Measurements from ENCODE around the gene ACIN1. TPM values are rescaled to one million over a fixed set of nuclear protein-coding genes. Genes with fewer than 3 reads are reported as not detected.

Gene ACIN1
- total RNA-seq, 1 experiment from 2014 or later = 179 TPM

DNA sequence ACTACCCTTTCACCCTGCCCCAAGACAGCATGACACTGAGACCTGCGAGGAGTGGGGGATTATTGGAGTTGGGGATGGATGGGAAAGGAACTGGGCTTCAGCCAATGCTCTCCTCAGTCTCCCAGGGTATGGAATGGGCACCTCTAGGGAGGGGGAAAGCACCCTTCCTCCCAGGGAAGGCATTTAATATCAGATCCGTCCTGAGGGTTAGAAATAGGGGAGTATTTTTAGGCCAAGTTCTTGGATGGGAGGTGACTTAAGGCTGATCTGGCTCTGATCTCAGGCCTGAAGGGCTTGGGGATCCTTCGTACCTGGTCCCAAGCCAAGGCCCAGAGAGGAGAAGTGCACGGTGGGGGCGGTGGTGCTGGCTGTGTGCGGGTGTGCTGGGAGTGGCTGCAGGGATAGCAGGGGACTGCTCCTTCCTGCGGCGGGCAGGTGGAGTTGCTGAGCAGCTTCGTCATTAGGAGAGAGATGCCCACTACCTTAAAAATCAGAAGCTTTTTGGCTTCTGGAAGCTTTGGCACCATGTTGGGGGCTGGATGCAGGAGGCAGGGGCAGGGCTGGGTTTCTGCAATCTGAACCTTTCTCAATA lies 31.1 kb upstream of the ACIN1 start:
- intact Hi-C loops (cut with micrococcal nuclease) = no loop called here
- H3K4me3 ChIP-seq (replicated peaks in 1 of 2; ENCODE audit: low read depth in 1 of 2, low read length in 2 of 2) = no peak overlapping the region
- no peaks in the 10 kb centered on the region for H4K20me1 ChIP-seq (ENCODE audit: insufficient read depth)
- H3K27ac ChIP-seq (ENCODE audit: low read depth, low read length) = no peak overlapping the region
- no peaks in the 10 kb centered on the region for H3K79me2 ChIP-seq (ENCODE audit: insufficient read depth, low read length)
- no peak for ATAC-seq
- no peak overlapping the region for H3K4me2 ChIP-seq (ENCODE audit: low read length)
- no peaks in the 10 kb centered on the region for H3K9me3 ChIP-seq (ENCODE audit: control insufficient read depth in 1 of 2, insufficient read depth in 1 of 2, low read depth in 1 of 2, low read length in 2 of 2)
- POLR2A ChIA-PET = interaction anchor here (0.6 kb wide), 1 partner anchor 243 kb away, joined by 3 read pairs; no protein-coding TSS in a partner anchor
- no peaks in the 10 kb centered on the region for H3K4me1 ChIP-seq (ENCODE audit: control insufficient read depth in 1 of 2, insufficient read depth in 2 of 2, low read length in 2 of 2)
- RAD21 ChIA-PET (ENCODE audit: low non-redundant PET in 1 of 2, low total read pairs in 2 of 2, uncharacterized antibody in 2 of 2, unreplicated experiment in 2 of 2) = no interaction called here
- CTCF ChIA-PET = interaction anchor here (2.1 kb wide), 1 partner anchor 59 kb away, joined by 5 read pairs; no protein-coding TSS in a partner anchor
- no peaks in the 10 kb centered on the region for H3K36me3 ChIP-seq (ENCODE audit: control insufficient read depth in 1 of 2, insufficient read depth in 2 of 2, low read length in 2 of 2)
- BruUV-seq (replicated peaks) = no TSS peak
- H3K9me2 ChIP-seq (ENCODE audit: insufficient read depth) = no peaks in the 10 kb centered on the region
- DNase-seq (ENCODE audit: low read depth, low spot score) = no peak
- no peaks in the 10 kb centered on the region for H3K27me3 ChIP-seq (ENCODE audit: insufficient read depth, low read length)
- TF ChIP-seq SRF (IDR thresholded peaks at IDR 0.05; ENCODE audit: low read depth) = no peak
- TF ChIP-seq EZH2phosphoT487 (IDR thresholded peaks at IDR 0.05; ENCODE audit: borderline replicate concordance) = no peak
- TF ChIP-seq TCF7L2 (IDR thresholded peaks at IDR 0.05; ENCODE audit: borderline replicate concordance, extremely low read depth, insufficient read depth, insufficient read length) = no peak
- TF ChIP-seq ZNF274 (IDR thresholded peaks at IDR 0.05; ENCODE audit: low read depth, low read length) = no peak
- no peak for TF ChIP-seq ZFX (IDR thresholded peaks at IDR 0.05)
- TF ChIP-seq FOSL1 (IDR thresholded peaks at IDR 0.05; ENCODE audit: low read depth) = no peak
- TF ChIP-seq MAX (IDR thresholded peaks at IDR 0.05) = no peak
- no peak for TF ChIP-seq ELF1 (IDR thresholded peaks at IDR 0.05; ENCODE audit: borderline replicate concordance, low read depth)
- no peak for TF ChIP-seq RAD21 (IDR thresholded peaks at IDR 0.05; ENCODE audit: low read depth)
- no peak for TF ChIP-seq POLR2AphosphoS5 (IDR thresholded peaks at IDR 0.05; ENCODE audit: low read depth, low read length)
- TF ChIP-seq POLR2A (IDR thresholded peaks at IDR 0.05; ENCODE audit: borderline replicate concordance, extremely low read depth, insufficient read depth, insufficient read length) = no peak
- no peak overlapping the region for H2AFZ ChIP-seq (ENCODE audit: low read depth, low read length, poor library complexity, severe bottlenecking)
- H3K9ac ChIP-seq (ENCODE audit: low read length) = no peak overlapping the region

- ChIA-PET RAD21 (ENCODE audit: low non-redundant PET in 1 of 2, low total read pairs in 2 of 2, uncharacterized antibody in 2 of 2, unreplicated experiment in 2 of 2) (no interaction called here), POLR2A (no interaction called here), CTCF (interaction anchor here (2.1 kb wide), 1 partner anchor 60 kb away, joined by 5 read pairs; no protein-coding TSS in a partner anchor)
- Histone ChIP-seq H3K27me3 (ENCODE audit: insufficient read depth, low read length) (no peaks in the 10 kb centered on the region), H3K9me3 (ENCODE audit: control insufficient read depth in 1 of 2, insufficient read depth in 1 of 2, low read depth in 1 of 2, low read length in 2 of 2) (no peaks in the 10 kb centered on the region), H3K4me1 (ENCODE audit: control insufficient read depth in 1 of 2, insufficient read depth in 2 of 2, low read length in 2 of 2) (no peaks in the 10 kb centered on the region), H3K9ac (ENCODE audit: low read length) (no peak overlapping the region), H3K79me2 (ENCODE audit: insufficient read depth, low read length) (no peaks in the 10 kb centered on the region), H3K4me3 (replicated peaks in 1 of 2; ENCODE audit: low read depth in 1 of 2, low read length in 2 of 2) (no peak overlapping the region), H3K27ac (ENCODE audit: low read depth, low read length) (no peak overlapping the region), H3K9me2 (ENCODE audit: insufficient read depth) (no peaks in the 10 kb centered on the region), H2AFZ (ENCODE audit: low read depth, low read length, poor library complexity, severe bottlenecking) (no peak overlapping the region), H4K20me1 (ENCODE audit: insufficient read depth) (no peaks in the 10 kb centered on the region), H3K36me3 (ENCODE audit: control insufficient read depth in 1 of 2, insufficient read depth in 2 of 2, low read length in 2 of 2) (no peaks in the 10 kb centered on the region), H3K4me2 (ENCODE audit: low read length) (no peak overlapping the region)
- intact Hi-C loops (cut with micrococcal nuclease) = no loop called here
- no peak for ATAC-seq
- DNase-seq (ENCODE audit: low read depth, low spot score) = no peak
- no TSS peak for BruUV-seq (replicated peaks)
- TF ChIP-seq CTCF (IDR thresholded peaks at IDR 0.05 in 2 of 3, conservative IDR thresholded peaks at IDR 0.05 in 1 of 3; ENCODE audit: borderline replicate concordance in 1 of 3, insufficient read depth in 1 of 3, low read depth in 2 of 3, low read length in 2 of 3) (no peak), EZH2 (IDR thresholded peaks at IDR 0.05) (no peak), SP1 (IDR thresholded peaks at IDR 0.05; ENCODE audit: low read depth) (no peak), SRF (IDR thresholded peaks at IDR 0.05; ENCODE audit: low read depth) (no peak), MAX (IDR thresholded peaks at IDR 0.05) (no peak), ZBTB33 (IDR thresholded peaks at IDR 0.05; ENCODE audit: extremely low read depth, insufficient replicate concordance, low read length) (no peak), CBX3 (IDR thresholded peaks at IDR 0.05; ENCODE audit: low read depth) (no peak), FOSL1 (IDR thresholded peaks at IDR 0.05; ENCODE audit: low read depth) (no peak), CEBPB (IDR thresholded peaks at IDR 0.05; ENCODE audit: low read depth) (no peak), POLR2AphosphoS5 (IDR thresholded peaks at IDR 0.05; ENCODE audit: low read depth, low read length) (no peak)
These were observed 30.1 kb upstream of the ACIN1 start for GRCh38 chr14:23125011-23125410.

Data from HCT116 (cell line).